Caco-2 (cell line): ENCODE data around the gene ASPHD1. TPM values are rescaled to one million over a fixed set of nuclear protein-coding genes. Genes with fewer than 3 reads are reported as not detected.

Experiments
- BruUV-seq: library from RNA; stranded (reverse); fragments of 400-500 nt; replicated peaks from 2 replicates; lab custom pipeline; 2021; lab: Mats Ljungman, UMichigan
- CTCF ChIA-PET: fragments of 300-600 bp; sonication (Branson Sonifier 250); formaldehyde crosslinking; loops from one replicate; lab custom pipeline; 2022; ENCODE audit warnings: antibody characterized with exemption; lab: Charles Lee
- POLR2A ChIA-PET: fragments of 300-600 bp; sonication (Branson Sonifier 250); formaldehyde crosslinking; loops from one replicate; lab custom pipeline; 2022; ENCODE audit warnings: antibody characterized with exemption; lab: Charles Lee
- DNase-seq, 2 experiments: peaks; one replicate each; pipeline versions ENCODE4 v3.0.0 to v3.0.0-alpha.2; 2020 to 2022
- H3K27me3 ChIP-seq: replicated peaks from 2 replicates; pipeline ENCODE4 v1.6.0; 2011; ENCODE audit warnings: low read length; ENCODE audit not compliant: control insufficient read depth, insufficient read depth
- H3K36me3 ChIP-seq: 2 replicates; pipeline ENCODE4 v1.5.1; 2011; ENCODE audit warnings: low read length; ENCODE audit not compliant: control insufficient read depth, insufficient read depth
- H3K4me1 ChIP-seq: fragments of 250-450 bp; sonication (Bioruptor Pico); 2 replicates; pipeline ENCODE4 v1.5.1; 2020; ENCODE audit warnings: mild to moderate bottlenecking
- H3K4me3 ChIP-seq: 2 replicates; pipeline ENCODE4 v1.5.1; 2011; ENCODE audit warnings: low read depth, mild to moderate bottlenecking, control low read depth, low read length
- H3K9me3 ChIP-seq: fragments of 250-450 bp; sonication (Bioruptor Pico); 2 replicates; pipeline ENCODE4 v1.5.1; 2020; ENCODE audit warnings: mild to moderate bottlenecking, moderate library complexity
- H3K27ac Mint-ChIP-seq: one replicate; pipeline ENCODE4 v1.8.0; 2022; ENCODE audit warnings: mixed read lengths; ENCODE audit not compliant: unreplicated experiment
- H3K27me3 Mint-ChIP-seq: one replicate; pipeline ENCODE4 v1.8.0; 2022; ENCODE audit warnings: mixed read lengths; ENCODE audit not compliant: insufficient read depth, unreplicated experiment
- H3K36me3 Mint-ChIP-seq: one replicate; pipeline ENCODE4 v1.8.0; 2022; ENCODE audit warnings: mild to moderate bottlenecking, mixed read lengths; ENCODE audit not compliant: insufficient read depth, unreplicated experiment
- H3K4me1 Mint-ChIP-seq: one replicate; pipeline ENCODE4 v1.8.0; 2022; ENCODE audit warnings: low read depth, mixed read lengths; ENCODE audit not compliant: unreplicated experiment
- H3K4me3 Mint-ChIP-seq: one replicate; pipeline ENCODE4 v1.8.0; 2022; ENCODE audit warnings: mild to moderate bottlenecking, moderate library complexity, mixed read lengths; ENCODE audit not compliant: unreplicated experiment
- H3K9me3 Mint-ChIP-seq: one replicate; pipeline ENCODE4 v1.8.0; 2022; ENCODE audit warnings: mixed read lengths; ENCODE audit not compliant: unreplicated experiment
- CTCF ChIP-seq, 2 experiments: fragments of 200-600 bp in 1 of 2; IDR thresholded peaks; 1 replicate in 1 of 2; 2 replicates in 1 of 2; pipeline versions ENCODE4 v1.5.1 to v1.8.0; 2011 to 2022; ENCODE audit warnings: antibody characterized with exemption in 1 of 2, control low read depth in 1 of 2, inconsistent platforms in 1 of 2, low read depth in 1 of 2, low read length in 1 of 2, mild to moderate bottlenecking in 1 of 2, moderate library complexity in 1 of 2; ENCODE audit not compliant: insufficient read depth in 1 of 2, severe bottlenecking in 1 of 2, unreplicated experiment in 1 of 2
- intact Hi-C: fragments of 100-400 bp; cut with micrococcal nuclease; formaldehyde crosslinking; loops from one replicate; pipeline ENCODE4 v1.10.0; 2022; ENCODE audit not compliant: unreplicated experiment
- total RNA-seq: library from RNA; stranded (reverse); gene quantifications from 2 replicates; pipeline ENCODE4 v1.2.3, GENCODE V29; 2022

ASPHD1 gene
- total RNA-seq, 1 experiment from 2014 or later, result 13.2 TPM

- H3K27ac Mint-ChIP-seq, result peak overlapping the region; percentile 100
- ChIA-PET POLR2A (no interaction called here), CTCF (no interaction called here)
- TF ChIP-seq CTCF (IDR thresholded peaks at IDR 0.05; ENCODE audit: insufficient read depth in 1 of 2, low read depth in 1 of 2, low read length in 1 of 2, severe bottlenecking in 1 of 2, unreplicated experiment in 1 of 2), result peak in 1 of 2 experiments; percentile 40
- peaks cover 15% of the 10 kb centered on the region for H3K36me3 Mint-ChIP-seq
- H3K4me1 ChIP-seq, result peaks cover 6% of the 10 kb centered on the region; the same call in 1 of the 2 replicates
- peaks cover 6% of the 10 kb centered on the region for H3K4me1 Mint-ChIP-seq
- H3K9me3 Mint-ChIP-seq, result no peaks in the 10 kb centered on the region
- BruUV-seq, result no TSS peak
- H3K36me3 ChIP-seq, result peaks cover 1% of the 10 kb centered on the region; the same call in 1 of the 2 replicates
- H3K4me3 ChIP-seq, result peak overlapping the region; percentile 80
- H3K27me3 ChIP-seq, result no peaks in the 10 kb centered on the region
- DNase-seq, result peak in 1 of 2 experiments; percentile 43
- no peaks in the 10 kb centered on the region for H3K27me3 Mint-ChIP-seq
- no peaks in the 10 kb centered on the region for H3K9me3 ChIP-seq
- H3K4me3 Mint-ChIP-seq, result peak overlapping the region; percentile 93
- intact Hi-C loops, result loop anchor here (2.0 to 10.0 kb wide), 4 partner anchors 36 to 112 kb away; partner anchors contain the start of genes KCTD13, PAGR1, SEZ6L2 and TAOK2
Measured at GRCh38 chr16:29862383-29862883, 37.9 kb upstream of the ASPHD1 start.

DNA sequence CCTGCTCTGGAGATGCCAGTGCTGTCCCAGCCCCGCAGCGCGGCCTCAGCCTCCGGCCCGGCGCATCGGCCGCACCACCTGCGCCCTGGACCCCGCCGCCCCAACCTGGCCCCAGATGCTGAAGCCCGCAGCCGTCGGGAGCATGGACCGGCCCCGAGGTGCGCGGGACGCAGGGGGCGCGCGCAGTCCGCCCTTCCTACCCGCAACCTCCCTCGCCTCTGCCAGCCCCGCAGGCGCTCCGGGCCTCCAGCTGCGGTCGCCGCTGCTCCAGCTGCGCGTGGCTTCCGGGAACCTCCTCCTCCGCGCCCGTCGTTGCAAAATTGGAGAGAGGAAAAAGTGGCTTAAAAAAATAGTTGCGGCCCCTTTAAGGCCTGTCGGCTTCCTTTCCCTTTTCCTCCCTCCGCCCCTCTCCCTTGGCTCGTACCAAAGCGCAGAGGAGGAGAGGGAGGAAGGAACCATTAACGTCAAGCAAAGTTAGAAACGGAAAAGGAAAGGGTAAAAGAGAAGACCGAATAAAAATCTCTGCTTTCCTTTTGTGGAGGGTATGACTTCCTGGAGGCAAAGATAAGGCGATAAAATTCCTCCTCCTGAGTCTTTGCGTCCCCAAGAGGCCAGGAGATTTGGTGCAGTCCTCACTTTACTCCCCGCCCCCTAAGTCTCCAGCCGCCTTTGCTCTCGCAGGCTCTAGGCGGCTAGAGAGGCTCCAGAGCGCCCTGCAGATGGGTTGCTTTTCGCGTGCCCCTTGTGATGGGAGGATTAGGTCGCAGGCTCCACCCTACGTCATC lies 37.2 kb upstream of the ASPHD1 start, which contains the start of gene CDIPT:
CDIPT (minus strand) TSS at position 343 of the 785 bp plus-strand sequence. CDS start 369 bp downstream, outside the sequence.
- H3K9me3 Mint-ChIP-seq, result no peaks in the 10 kb centered on the region
- POLR2A ChIA-PET, result interaction anchor here (0.6 kb wide), 1 partner anchor 34 kb away, joined by 9 read pairs; no protein-coding TSS in a partner anchor
- TSS peak; percentile 74 for BruUV-seq

More for the DNA sequence above, 37.2 kb upstream of the ASPHD1 start, which contains the start of gene CDIPT:
- Mint-ChIP-seq H3K36me3 (peaks cover 15% of the 10 kb centered on the region), H3K4me3 (peak within 1 kb of the TSS; percentile 93), H3K27me3 (no peaks in the 10 kb centered on the region), H3K4me1 (peaks cover 6% of the 10 kb centered on the region), H3K27ac (peak within 1 kb of the TSS; percentile 100)
- H3K4me1 ChIP-seq, result peaks cover 6% of the 10 kb centered on the region; the same call in 1 of the 2 replicates
- H3K36me3 ChIP-seq, result peaks cover 1% of the 10 kb centered on the region; the same call in 1 of the 2 replicates
- no peaks in the 10 kb centered on the region for H3K27me3 ChIP-seq
- DNase-seq, result peak; percentile 92 to 96
- peak within 1 kb of the TSS; percentile 80 for H3K4me3 ChIP-seq
- CTCF ChIA-PET, result interaction anchor here (0.6 to 0.8 kb wide), 5 partner anchors 15 to 98 kb away, joined by 3 to 4 read pairs (median 3); partner anchors contain the start of gene TMEM219
- intact Hi-C loops, result loop anchor here (2.0 to 10.0 kb wide), 4 partner anchors 36 to 112 kb away; partner anchors contain the start of genes KCTD13, PAGR1, SEZ6L2 and TAOK2
- peak; percentile 13 to 66 for TF ChIP-seq CTCF (IDR thresholded peaks at IDR 0.05; ENCODE audit: insufficient read depth in 1 of 2, low read depth in 1 of 2, low read length in 1 of 2, severe bottlenecking in 1 of 2, unreplicated experiment in 1 of 2)
- no peaks in the 10 kb centered on the region for H3K9me3 ChIP-seq
